RKO (cell line): Measurements from ENCODE around the gene HP.

Experiments used
- DNase-seq: peaks from one replicate; pipeline ENCODE4 v3.0.0-alpha.2; 2016; ENCODE audit warnings: low spot score

HP gene

DNA sequence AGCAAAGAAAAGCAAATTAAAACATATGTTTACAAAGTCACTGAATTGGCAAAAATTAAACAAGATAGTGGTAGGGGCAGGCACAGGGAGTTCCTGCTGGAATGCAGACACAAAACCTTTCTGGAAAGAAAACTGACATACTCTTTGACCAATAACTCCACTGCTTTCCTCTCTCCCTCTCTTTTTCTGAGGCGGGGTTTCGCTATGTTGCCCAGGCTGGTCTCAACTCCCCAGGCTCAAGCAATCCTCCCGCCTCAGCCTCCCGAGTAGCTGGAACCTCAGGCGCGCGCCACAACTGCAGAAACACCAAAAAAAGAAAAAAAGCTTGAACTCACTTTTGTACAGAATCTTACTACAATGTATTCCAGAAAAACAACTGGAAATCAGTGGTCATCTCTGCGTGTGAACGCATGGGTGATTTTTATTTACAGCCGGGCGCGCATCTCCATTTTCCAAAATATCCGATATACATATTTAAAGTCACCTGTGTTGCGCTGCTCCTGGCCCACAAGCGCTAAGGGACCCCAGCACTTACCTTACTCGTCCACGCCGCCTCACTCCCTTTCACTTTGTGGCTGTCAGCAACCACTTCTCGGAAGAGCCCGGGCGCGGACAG, 38.6 kb downstream of the HP start:
- peak; percentile 77 for DNase-seq

DNA sequence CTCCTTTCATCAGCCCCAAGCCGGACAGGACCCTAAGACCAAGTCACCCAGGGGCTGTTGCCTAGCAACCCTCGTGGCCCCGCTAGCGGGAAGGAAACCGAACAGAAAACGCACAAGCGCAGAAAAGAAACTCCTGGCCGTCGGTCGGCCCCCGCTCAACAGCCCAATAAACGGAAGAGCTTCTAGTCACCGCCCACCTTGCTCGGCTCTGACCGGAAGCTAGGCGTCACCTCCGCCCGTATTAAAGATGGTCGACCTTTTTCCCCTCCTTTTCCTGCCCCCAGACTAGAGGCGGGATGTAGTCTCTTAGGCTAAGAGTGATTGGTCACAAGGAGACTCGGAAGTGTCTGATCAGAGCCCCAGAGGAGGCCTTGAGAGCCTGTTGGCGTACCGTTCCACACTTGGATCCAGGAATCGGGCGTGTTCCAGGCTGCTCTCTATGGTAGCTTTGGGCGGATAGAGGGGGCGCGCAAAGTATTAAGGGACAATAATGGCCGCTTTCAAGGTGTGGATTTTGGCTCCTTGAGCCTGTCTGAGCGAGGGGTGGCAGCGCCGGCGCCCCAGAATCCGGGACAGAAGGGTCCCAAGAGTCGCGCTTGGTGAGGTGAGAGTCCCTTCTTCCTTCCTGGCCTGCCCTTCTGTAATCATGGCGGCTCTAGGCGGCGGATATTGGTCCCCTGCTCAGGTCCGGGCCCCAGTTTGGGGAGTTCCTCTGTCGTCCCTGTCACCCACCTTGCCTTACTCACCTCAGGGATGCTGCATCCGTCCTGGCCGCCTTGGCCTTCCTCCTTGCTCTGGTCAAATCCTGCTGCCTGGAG, 39.4 kb downstream of the HP start, which contains the start of the genes DHX38 and TXNL4B:
Gene DHX38, plus strand, starts transcription at position 400 of the 818 bp plus-strand sequence. CDS start 2,311 bp downstream, outside the sequence.
Gene TXNL4B, minus strand, starts transcription at position 173 of the 818 bp plus-strand sequence. CDS start 2,871 bp downstream, outside the sequence.
- DNase-seq = peak; percentile 99

DNA sequence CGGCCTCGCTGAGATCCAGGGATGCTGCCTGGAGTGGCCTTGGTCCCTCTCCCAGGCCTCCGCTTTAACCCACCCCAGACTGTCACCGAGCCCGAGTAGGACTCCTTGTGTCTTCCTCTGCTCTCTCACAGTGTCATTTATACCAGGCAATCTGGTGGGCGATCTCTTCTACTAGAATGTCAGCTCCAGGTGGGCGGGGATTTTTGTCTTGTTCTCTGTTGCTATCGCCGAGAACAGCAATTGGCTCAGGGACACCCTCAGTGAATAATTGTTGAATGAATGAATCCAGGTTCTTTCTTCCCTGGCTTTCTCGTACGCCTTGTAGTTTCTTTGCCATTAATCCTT, 39.9 kb downstream of the HP start:
- peak; percentile 29 for DNase-seq

DNA sequence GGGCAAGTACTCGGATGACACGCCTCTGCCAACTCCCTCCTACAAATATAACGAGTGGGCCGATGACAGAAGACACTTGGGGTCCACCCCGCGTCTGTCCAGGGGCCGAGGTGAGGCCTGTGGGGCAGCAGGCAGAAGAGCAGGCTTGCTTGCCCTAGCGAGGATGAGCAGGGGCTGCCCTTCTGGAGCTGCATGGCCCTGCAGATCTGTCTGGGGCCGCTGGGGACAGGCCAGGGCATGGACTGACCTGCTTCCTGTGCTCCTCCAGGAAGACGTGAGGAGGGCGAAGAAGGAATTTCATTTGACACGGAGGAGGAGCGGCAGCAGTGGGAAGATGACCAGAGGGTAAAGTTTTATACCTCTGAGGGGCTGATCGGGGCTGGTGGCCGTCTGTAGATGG, 44.6 kb downstream of the HP start:
- no peak for DNase-seq

DNA sequence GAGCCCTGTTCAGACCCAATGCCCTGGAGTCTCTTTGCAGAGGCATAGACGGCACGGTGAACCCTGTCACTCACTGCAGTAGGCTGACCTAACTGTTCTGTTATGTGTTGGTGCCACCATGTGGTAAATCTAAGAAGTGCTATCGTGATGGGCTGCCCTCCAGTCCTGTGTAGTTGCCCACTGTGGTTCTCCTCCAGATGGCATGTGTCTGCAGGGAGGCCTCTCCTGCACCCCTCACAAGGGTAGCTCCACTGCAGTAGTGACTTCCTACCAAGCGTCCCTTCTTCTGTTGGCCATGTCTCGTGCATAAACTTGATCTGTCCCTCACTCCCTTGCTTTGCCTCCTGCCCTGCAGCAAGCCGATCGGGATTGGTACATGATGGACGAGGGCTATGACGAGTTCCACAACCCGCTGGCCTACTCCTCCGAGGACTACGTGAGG, 45.1 kb downstream of the HP start:
- peak; percentile 71 for DNase-seq

DNA sequence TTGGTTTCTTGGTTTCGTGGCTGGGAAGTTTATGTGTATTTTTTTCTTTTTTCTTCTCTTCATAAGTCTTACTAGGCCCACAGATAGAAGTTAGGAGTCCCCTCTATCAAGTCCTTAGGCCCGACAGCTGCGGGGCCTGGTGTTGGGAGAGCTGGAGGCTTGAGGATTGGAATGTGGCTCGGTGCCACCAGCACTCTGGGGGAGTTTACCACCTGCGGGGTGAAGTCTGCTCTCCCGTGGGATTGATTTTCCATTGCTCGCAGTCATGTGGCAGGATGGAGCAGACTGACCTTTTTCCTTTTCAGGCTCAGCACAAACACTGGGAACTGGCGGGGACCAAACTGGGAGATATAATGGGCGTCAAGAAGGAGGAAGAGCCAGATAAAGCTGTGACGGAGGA, 46.9 kb downstream of the HP start:
- no peak for DNase-seq

DNA sequence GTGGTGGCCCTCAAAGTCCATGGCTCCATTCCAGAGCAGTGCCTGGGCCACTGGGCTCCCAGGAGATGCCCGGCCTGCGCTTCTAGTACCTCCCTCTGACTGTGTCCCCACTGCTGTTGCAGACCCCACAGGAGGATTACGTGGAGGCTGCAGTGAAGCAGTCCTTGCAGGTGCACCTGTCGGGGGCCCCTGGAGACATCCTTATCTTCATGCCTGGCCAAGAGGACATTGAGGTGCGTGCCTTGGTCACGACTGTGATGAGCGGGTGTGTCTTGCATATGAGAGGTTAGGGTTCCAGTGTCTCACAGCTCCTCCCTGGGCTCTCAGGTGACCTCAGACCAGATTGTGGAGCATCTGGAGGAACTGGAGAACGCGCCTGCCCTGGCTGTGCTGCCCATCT, 50.6 kb downstream of the HP start:
- no peak for DNase-seq

DNA sequence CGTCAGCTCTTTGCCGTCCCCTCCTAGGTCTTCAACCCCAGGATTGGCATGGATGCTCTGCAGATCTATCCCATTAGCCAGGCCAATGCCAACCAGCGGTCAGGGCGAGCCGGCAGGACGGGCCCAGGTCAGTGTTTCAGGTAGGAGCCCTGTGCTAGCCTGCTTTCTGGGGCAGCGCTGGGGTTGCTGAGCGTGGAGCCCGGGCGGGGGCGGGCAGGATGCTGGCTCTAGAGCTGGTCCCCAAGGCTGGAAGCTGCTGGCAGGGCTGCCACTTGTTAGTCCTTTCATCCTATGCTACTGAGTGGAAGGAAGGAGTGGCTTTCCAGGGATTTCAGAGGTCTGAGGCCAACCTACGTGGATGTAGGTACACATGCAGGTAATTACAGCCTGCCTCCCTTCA, 51.7 kb downstream of the HP start:
- DNase-seq = no peak

DNA sequence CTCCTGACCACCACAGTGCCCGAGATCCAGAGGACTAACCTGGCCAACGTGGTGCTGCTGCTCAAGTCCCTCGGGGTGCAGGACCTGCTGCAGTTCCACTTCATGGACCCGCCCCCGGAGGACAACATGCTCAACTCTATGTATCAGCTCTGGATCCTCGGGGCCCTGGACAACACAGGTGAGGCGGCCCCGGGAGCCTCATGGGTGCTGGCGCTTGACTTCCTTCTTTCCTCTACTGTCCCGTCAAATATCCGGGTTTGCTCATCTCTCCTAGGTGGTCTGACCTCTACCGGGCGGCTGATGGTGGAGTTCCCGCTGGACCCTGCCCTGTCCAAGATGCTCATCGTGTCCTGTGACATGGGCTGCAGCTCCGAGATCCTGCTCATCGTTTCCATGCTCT, 53.1 kb downstream of the HP start:
- DNase-seq = no peak

DNA sequence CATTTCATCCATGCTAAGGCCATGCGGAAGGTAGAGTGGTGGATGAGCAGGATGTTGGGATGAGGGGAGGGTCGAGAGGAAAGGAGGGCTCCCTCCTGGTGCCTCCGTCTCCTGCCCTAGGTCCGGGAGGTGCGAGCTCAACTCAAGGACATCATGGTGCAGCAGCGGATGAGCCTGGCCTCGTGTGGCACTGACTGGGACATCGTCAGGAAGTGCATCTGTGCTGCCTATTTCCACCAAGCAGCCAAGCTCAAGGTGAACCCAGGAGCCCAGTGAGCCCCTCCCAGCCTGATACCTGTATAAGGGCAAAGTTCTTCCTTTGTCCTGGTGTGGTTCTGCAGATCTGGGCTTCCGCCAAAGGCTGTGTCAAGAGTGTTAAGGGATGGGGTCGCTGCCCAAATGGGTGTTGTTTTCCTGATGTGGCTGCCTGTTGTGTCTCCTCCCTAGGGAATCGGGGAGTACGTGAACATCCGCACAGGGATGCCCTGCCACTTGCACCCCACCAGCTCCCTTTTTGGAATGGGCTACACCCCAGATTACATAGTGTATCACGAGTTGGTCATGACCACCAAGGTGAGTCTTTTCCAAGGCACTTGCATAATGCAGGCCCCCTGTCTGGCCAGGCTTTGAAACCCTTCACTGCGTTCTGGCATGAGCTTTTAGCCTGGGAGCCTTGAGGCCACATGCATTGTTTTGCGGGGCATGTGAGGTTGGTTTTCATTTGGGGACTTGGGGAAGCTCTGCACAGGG, 54.2 kb downstream of the HP start:
- no peak for DNase-seq

DNA sequence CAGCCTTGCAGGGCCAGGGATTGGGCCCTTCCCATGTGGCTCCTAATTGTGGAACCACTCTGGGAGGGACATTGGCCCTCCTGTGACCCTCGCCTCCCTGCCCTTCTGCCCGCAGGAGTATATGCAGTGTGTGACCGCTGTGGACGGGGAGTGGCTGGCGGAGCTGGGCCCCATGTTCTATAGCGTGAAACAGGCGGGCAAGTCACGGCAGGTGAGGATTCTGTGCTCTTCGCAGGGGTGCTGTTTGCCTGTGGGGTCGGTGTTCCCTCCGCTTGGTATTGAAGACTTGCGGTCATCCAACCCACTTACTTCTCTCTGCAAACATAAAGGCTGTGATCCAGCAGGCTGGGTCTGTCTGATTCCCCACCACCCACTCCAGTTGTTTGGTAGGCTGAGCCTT, 55.0 kb downstream of the HP start:
- DNase-seq = no peak

DNA sequence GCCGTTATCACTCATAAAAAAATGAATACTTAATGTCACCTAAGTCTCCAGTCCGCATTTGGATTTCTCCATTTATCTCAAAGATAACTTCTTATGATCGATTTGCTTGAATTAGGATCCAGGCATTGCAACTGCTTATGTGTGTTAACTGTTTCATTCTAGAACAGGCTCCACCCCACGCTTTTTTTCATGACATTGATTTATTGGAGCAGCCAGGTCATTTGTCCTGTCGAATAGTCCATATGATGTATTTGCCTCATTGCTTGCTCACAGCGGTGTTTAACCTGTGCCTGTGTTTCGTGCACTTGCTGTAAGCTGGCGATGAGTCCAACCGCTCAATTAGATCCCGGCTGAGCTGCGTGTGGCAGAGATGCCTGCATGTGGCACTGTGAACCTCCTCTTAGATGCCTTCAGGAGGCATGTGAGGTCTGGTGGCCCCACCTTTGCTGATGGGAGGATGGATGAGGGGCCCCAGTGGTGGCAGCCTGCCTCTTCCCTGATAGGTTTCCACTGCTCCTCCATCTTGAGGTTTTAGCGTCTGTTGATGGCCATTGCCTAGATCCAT, 55.7 kb downstream of the HP start:
- no peak for DNase-seq
